WTC11 (cell line): ENCODE results near the gene LTBR. TPM values are rescaled to one million over a fixed set of nuclear protein-coding genes. Genes with fewer than 3 reads are reported as not detected.

ENCODE experiments used
- ATAC-seq: fragments of 200-7000 bp; cut with Tn5 transposase; 2 replicates; pipeline ENCODE4 v1.10.0; 2021; ENCODE audit warnings: mild to moderate bottlenecking, moderate library complexity
- CTCF ChIA-PET: fragments of 300-600 bp; sonication (Branson Sonifier 250); formaldehyde crosslinking; loops from one replicate; lab custom pipeline; 2021; ENCODE audit warnings: antibody characterized with exemption; lab: Charles Lee
- POLR2A ChIA-PET: fragments of 350-600 bp; sonication (Branson Sonifier 250); formaldehyde crosslinking; loops from one replicate; lab custom pipeline; 2021; ENCODE audit warnings: antibody characterized with exemption; lab: Charles Lee
- DNase-seq: peaks from one replicate; pipeline ENCODE4 v3.0.0; 2021; ENCODE audit warnings: low spot score
- H3K27ac Mint-ChIP-seq: 2 replicates; pipeline ENCODE4 v1.8.0; 2021; ENCODE audit warnings: mixed read lengths
- H3K27me3 Mint-ChIP-seq: 2 replicates; pipeline ENCODE4 v1.8.0; 2021; ENCODE audit warnings: low read depth, mild to moderate bottlenecking, moderate library complexity, mixed read lengths
- H3K36me3 Mint-ChIP-seq: 2 replicates; pipeline ENCODE4 v1.8.0; 2021; ENCODE audit warnings: mixed read lengths
- H3K4me1 Mint-ChIP-seq: 2 replicates; pipeline ENCODE4 v1.8.0; 2022; ENCODE audit warnings: mixed read lengths
- H3K4me3 Mint-ChIP-seq: 2 replicates; pipeline ENCODE4 v1.8.0; 2021; ENCODE audit warnings: mild to moderate bottlenecking, moderate library complexity, mixed read lengths
- H3K9me3 Mint-ChIP-seq: 2 replicates; pipeline ENCODE4 v1.8.0; 2021; ENCODE audit warnings: mixed read lengths
- ELF4 ChIP-seq: sonication (generic); formaldehyde crosslinking; IDR thresholded peaks from 2 replicates; pipeline ENCODE4 v1.8.1; 2022; ENCODE audit warnings: low read depth, mild to moderate bottlenecking, moderate library complexity, missing genetic modification reagents
- ETV6 ChIP-seq: sonication (generic); formaldehyde crosslinking; IDR thresholded peaks from 2 replicates; pipeline ENCODE4 v1.8.1; 2022; ENCODE audit warnings: mild to moderate bottlenecking, missing genetic modification reagents
- GRHL2 ChIP-seq: fragments of 250-450 bp; sonication (Bioruptor Pico); IDR thresholded peaks from 2 replicates; pipeline ENCODE4 v1.8.0; 2022; ENCODE audit warnings: mild to moderate bottlenecking, moderate library complexity; ENCODE audit not compliant: insufficient replicate concordance, severe bottlenecking
- IRF2 ChIP-seq: sonication (generic); formaldehyde crosslinking; IDR thresholded peaks from 2 replicates; pipeline ENCODE4 v1.8.0; 2022; ENCODE audit warnings: low read depth, missing genetic modification reagents, borderline replicate concordance
- KAT7 ChIP-seq: sonication (generic); formaldehyde crosslinking; IDR thresholded peaks from 2 replicates; pipeline ENCODE4 v1.8.1; 2023; ENCODE audit warnings: missing genetic modification reagents, mild to moderate bottlenecking, borderline replicate concordance
- RELA ChIP-seq: sonication (generic); formaldehyde crosslinking; IDR thresholded peaks from 2 replicates; pipeline ENCODE4 v1.8.1; 2022; ENCODE audit warnings: missing genetic modification reagents, mild to moderate bottlenecking, borderline replicate concordance
- SMAD3 ChIP-seq: sonication (generic); formaldehyde crosslinking; IDR thresholded peaks from 2 replicates; pipeline ENCODE4 v1.8.0; 2022; ENCODE audit warnings: missing genetic modification reagents, mild to moderate bottlenecking, borderline replicate concordance
- TEAD1 ChIP-seq: sonication (generic); formaldehyde crosslinking; IDR thresholded peaks from 2 replicates; pipeline ENCODE4 v1.8.0; 2022; ENCODE audit warnings: mild to moderate bottlenecking, missing genetic modification reagents
- TP53 ChIP-seq: sonication (generic); formaldehyde crosslinking; IDR thresholded peaks from 2 replicates; pipeline ENCODE4 v1.8.1; 2023; ENCODE audit warnings: mild to moderate bottlenecking, missing genetic modification reagents
- ZNF263 ChIP-seq: sonication (generic); formaldehyde crosslinking; IDR thresholded peaks from 2 replicates; pipeline ENCODE4 v1.8.1; 2022; ENCODE audit warnings: low read depth, mild to moderate bottlenecking, moderate library complexity, missing genetic modification reagents
- ZNF317 ChIP-seq: sonication (generic); formaldehyde crosslinking; IDR thresholded peaks from 2 replicates; pipeline ENCODE4 v1.8.1; 2023; ENCODE audit warnings: low read depth, mild to moderate bottlenecking, moderate library complexity, missing genetic modification reagents, borderline replicate concordance
- total RNA-seq: library from RNA; stranded (reverse); gene quantifications from 3 replicates; pipeline ENCODE4 v1.2.3, GENCODE V29; 2021
- TF ChIP-seq, protein P1 (sequence below): sonication (generic); formaldehyde crosslinking; IDR thresholded peaks from 2 replicates; pipeline ENCODE4 v1.8.0; 2022; ENCODE audit warnings: mild to moderate bottlenecking, missing genetic modification reagents
- TF ChIP-seq, protein P2 (sequence below): sonication (generic); formaldehyde crosslinking; IDR thresholded peaks from 2 replicates; pipeline ENCODE4 v1.8.0; 2023; ENCODE audit warnings: mild to moderate bottlenecking, missing genetic modification reagents
- TF ChIP-seq, protein P3 (sequence below): sonication (generic); formaldehyde crosslinking; IDR thresholded peaks from 2 replicates; pipeline ENCODE4 v1.8.0; 2022; ENCODE audit warnings: mild to moderate bottlenecking, missing genetic modification reagents
- TF ChIP-seq, protein P4 (sequence below): fragments of 250-450 bp; sonication (Bioruptor Pico); IDR thresholded peaks from 2 replicates; pipeline ENCODE4 v1.9.0; 2021; ENCODE audit warnings: mild to moderate bottlenecking
- TF ChIP-seq, protein P5 (sequence below): sonication (generic); formaldehyde crosslinking; IDR thresholded peaks from 2 replicates; pipeline ENCODE4 v1.8.1; 2023; ENCODE audit warnings: mild to moderate bottlenecking, missing genetic modification reagents, moderate library complexity
- TF ChIP-seq, protein P6 (sequence below): sonication (generic); formaldehyde crosslinking; IDR thresholded peaks from 2 replicates; pipeline ENCODE4 v1.8.0; 2022; ENCODE audit warnings: missing genetic modification reagents
- TF ChIP-seq, protein P7 (sequence below): sonication (generic); formaldehyde crosslinking; IDR thresholded peaks from 2 replicates; pipeline ENCODE4 v1.8.1; 2023; ENCODE audit warnings: mild to moderate bottlenecking, missing genetic modification reagents, moderate library complexity

LTBR gene
- total RNA-seq, 1 experiment from 2014 or later: 4.0 TPM

DNA sequence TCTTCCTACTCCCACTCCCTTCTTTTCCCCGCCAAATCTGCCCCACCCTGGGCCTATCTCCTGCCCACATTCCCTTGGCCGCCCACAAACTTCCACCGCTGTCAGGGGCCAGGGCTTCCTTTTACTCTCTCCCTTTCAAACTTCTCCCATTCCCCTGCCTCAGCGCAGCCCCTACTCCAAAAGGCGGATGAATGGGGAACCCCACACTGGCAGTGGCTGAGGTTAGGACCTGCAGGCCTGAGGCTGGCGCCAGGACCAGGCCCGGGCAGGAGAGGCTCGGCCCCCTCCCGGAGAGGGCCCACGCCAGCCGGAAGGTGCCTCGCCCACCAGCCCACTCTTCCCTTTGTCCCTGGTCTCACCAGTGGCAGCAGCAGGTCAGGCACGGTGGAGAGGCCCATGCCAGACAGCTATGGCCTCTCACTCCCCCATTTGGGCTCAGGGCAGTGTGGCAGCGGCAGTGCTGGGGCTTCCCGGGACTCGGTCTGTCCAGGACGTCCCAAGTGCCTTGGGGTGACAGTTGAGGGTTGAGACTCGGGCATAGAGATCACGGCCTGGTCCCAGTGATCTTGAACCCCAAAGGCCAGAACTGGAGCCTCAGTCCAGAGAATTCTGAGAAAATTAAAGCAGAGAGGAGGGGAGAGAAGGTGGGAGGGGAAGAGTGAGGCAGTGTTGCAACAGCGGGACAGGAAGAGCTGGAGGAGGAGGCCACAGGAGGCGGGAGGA, 42.4 kb upstream of the LTBR start, which contains the start of gene TNFRSF1A (continued):
- TF ChIP-seq, protein P1, sequence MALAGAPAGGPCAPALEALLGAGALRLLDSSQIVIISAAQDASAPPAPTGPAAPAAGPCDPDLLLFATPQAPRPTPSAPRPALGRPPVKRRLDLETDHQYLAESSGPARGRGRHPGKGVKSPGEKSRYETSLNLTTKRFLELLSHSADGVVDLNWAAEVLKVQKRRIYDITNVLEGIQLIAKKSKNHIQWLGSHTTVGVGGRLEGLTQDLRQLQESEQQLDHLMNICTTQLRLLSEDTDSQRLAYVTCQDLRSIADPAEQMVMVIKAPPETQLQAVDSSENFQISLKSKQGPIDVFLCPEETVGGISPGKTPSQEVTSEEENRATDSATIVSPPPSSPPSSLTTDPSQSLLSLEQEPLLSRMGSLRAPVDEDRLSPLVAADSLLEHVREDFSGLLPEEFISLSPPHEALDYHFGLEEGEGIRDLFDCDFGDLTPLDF (CRISPR knock-in tag): no peak
- TF ChIP-seq, protein P2, sequence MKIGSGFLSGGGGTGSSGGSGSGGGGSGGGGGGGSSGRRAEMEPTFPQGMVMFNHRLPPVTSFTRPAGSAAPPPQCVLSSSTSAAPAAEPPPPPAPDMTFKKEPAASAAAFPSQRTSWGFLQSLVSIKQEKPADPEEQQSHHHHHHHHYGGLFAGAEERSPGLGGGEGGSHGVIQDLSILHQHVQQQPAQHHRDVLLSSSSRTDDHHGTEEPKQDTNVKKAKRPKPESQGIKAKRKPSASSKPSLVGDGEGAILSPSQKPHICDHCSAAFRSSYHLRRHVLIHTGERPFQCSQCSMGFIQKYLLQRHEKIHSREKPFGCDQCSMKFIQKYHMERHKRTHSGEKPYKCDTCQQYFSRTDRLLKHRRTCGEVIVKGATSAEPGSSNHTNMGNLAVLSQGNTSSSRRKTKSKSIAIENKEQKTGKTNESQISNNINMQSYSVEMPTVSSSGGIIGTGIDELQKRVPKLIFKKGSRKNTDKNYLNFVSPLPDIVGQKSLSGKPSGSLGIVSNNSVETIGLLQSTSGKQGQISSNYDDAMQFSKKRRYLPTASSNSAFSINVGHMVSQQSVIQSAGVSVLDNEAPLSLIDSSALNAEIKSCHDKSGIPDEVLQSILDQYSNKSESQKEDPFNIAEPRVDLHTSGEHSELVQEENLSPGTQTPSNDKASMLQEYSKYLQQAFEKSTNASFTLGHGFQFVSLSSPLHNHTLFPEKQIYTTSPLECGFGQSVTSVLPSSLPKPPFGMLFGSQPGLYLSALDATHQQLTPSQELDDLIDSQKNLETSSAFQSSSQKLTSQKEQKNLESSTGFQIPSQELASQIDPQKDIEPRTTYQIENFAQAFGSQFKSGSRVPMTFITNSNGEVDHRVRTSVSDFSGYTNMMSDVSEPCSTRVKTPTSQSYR (CRISPR knock-in tag): no peak
- TF ChIP-seq ETV6 (peak; percentile 63; the same call in 1 of the 2 replicates), TP53 (CRISPR knock-in tag) (no peak), ELF4 (CRISPR knock-in tag) (no peak), SMAD3 (no peak)
- TF ChIP-seq, protein P3, sequence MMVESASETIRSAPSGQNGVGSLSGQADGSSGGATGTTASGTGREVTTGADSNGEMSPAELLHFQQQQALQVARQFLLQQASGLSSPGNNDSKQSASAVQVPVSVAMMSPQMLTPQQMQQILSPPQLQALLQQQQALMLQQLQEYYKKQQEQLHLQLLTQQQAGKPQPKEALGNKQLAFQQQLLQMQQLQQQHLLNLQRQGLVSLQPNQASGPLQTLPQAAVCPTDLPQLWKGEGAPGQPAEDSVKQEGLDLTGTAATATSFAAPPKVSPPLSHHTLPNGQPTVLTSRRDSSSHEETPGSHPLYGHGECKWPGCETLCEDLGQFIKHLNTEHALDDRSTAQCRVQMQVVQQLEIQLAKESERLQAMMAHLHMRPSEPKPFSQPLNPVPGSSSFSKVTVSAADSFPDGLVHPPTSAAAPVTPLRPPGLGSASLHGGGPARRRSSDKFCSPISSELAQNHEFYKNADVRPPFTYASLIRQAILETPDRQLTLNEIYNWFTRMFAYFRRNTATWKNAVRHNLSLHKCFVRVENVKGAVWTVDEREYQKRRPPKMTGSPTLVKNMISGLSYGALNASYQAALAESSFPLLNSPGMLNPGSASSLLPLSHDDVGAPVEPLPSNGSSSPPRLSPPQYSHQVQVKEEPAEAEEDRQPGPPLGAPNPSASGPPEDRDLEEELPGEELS (CRISPR knock-in tag): no peak
- TF ChIP-seq, protein P4, sequence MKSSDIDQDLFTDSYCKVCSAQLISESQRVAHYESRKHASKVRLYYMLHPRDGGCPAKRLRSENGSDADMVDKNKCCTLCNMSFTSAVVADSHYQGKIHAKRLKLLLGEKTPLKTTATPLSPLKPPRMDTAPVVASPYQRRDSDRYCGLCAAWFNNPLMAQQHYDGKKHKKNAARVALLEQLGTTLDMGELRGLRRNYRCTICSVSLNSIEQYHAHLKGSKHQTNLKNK: no peak

DNA sequence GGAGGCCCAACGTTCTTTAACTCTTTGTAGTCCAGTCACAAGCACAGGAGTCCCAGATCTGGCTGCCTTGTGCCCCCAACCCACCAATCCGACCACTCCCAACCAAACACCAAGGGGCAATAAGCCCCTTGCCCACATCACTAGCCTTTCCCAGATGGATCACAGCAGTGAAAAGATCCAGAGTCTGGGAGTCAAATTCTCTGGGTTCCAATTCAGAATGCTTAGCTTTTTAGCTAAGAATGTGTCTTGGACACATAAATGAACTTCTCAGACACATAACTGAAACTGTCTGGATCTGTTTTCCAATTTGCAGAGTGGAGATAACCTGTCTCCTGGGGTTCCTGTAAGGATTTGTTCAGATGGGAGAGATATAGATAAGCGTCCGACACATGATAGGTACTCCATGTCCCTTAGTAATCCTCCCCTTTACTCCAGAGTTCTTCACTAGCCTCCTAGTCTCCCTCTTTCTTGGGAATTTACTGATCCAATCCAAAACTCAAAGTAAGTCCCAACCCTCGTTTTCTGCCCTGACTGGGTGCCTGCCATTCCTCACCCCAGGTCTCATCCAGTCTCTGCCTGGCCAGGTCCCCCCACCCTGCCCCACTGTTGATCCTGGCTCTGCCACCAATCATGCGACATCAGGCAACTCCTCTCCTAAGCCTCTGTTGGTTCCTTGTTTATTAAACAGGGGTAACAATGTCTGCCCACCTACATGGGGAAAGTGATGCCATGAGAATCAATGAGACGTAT, 41.6 kb upstream of the LTBR start:
- H3K27me3 Mint-ChIP-seq: no peaks in the 10 kb centered on the region
- TF ChIP-seq, protein P5, sequence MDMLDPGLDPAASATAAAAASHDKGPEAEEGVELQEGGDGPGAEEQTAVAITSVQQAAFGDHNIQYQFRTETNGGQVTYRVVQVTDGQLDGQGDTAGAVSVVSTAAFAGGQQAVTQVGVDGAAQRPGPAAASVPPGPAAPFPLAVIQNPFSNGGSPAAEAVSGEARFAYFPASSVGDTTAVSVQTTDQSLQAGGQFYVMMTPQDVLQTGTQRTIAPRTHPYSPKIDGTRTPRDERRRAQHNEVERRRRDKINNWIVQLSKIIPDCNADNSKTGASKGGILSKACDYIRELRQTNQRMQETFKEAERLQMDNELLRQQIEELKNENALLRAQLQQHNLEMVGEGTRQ (CRISPR knock-in tag): no peak
- TF ChIP-seq, protein P6, sequence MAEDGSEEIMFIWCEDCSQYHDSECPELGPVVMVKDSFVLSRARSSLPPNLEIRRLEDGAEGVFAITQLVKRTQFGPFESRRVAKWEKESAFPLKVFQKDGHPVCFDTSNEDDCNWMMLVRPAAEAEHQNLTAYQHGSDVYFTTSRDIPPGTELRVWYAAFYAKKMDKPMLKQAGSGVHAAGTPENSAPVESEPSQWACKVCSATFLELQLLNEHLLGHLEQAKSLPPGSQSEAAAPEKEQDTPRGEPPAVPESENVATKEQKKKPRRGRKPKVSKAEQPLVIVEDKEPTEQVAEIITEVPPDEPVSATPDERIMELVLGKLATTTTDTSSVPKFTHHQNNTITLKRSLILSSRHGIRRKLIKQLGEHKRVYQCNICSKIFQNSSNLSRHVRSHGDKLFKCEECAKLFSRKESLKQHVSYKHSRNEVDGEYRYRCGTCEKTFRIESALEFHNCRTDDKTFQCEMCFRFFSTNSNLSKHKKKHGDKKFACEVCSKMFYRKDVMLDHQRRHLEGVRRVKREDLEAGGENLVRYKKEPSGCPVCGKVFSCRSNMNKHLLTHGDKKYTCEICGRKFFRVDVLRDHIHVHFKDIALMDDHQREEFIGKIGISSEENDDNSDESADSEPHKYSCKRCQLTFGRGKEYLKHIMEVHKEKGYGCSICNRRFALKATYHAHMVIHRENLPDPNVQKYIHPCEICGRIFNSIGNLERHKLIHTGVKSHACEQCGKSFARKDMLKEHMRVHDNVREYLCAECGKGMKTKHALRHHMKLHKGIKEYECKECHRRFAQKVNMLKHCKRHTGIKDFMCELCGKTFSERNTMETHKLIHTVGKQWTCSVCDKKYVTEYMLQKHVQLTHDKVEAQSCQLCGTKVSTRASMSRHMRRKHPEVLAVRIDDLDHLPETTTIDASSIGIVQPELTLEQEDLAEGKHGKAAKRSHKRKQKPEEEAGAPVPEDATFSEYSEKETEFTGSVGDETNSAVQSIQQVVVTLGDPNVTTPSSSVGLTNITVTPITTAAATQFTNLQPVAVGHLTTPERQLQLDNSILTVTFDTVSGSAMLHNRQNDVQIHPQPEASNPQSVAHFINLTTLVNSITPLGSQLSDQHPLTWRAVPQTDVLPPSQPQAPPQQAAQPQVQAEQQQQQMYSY (CRISPR knock-in tag): peak; percentile 72
- TF ChIP-seq TEAD1 (CRISPR knock-in tag) (no peak), ZNF317 (CRISPR knock-in tag) (no peak), ZNF263 (CRISPR knock-in tag) (0 out of 2 replicates have a peak, but pooled peaks have one; percentile 59), IRF2 (CRISPR knock-in tag) (no peak), RELA (CRISPR knock-in tag) (no peak), KAT7 (CRISPR knock-in tag) (no peak), GRHL2 (CRISPR knock-in tag) (no peak)
- TF ChIP-seq, protein P7, sequence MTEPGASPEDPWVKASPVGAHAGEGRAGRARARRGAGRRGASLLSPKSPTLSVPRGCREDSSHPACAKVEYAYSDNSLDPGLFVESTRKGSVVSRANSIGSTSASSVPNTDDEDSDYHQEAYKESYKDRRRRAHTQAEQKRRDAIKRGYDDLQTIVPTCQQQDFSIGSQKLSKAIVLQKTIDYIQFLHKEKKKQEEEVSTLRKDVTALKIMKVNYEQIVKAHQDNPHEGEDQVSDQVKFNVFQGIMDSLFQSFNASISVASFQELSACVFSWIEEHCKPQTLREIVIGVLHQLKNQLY (CRISPR knock-in tag): no peak
- TF ChIP-seq, all 79 proteins: peak for 2
- H3K9me3 Mint-ChIP-seq: no peaks in the 10 kb centered on the region
- peaks cover 34% of the 10 kb centered on the region for H3K4me1 Mint-ChIP-seq
- H3K4me3 Mint-ChIP-seq: no peak overlapping the region
- ATAC-seq: no peak
- H3K27ac Mint-ChIP-seq: peak overlapping the region; percentile 81
- no peak for DNase-seq
- POLR2A ChIA-PET: interaction anchor here (0.7 to 1.5 kb wide), 4 partner anchors 14 to 32 kb away, joined by 3 to 10 read pairs (median 6); no protein-coding TSS in a partner anchor
- H3K36me3 Mint-ChIP-seq: peaks cover 8% of the 10 kb centered on the region
- CTCF ChIA-PET: interaction anchor here (0.6 to 3.4 kb wide), 7 partner anchors 13 to 195 kb away, joined by 3 to 14 read pairs (median 4); partner anchors contain the start of gene PLEKHG6
